Stomach smooth muscle (tissue), 2 donors: ENCODE data around the gene COX14.
A peak's percentile ranks its signal among the peaks of the same experiment; 100 is the strongest.

Experiments
- H3K27ac ChIP-seq: one replicate; pipeline ENCODE4 v1.7.0; 2013; ENCODE audit warnings: mild to moderate bottlenecking, low read length, inconsistent platforms
- H3K27me3 ChIP-seq, 2 donors: one replicate each; pipeline ENCODE4 v1.7.0; 2013; ENCODE audit warnings: low read length in 2 of 2; ENCODE audit not compliant: insufficient read depth in 2 of 2, control insufficient read depth in 1 of 2
- H3K36me3 ChIP-seq, 2 donors: one replicate each; pipeline ENCODE4 v1.7.0; 2013; ENCODE audit warnings: low read length in 2 of 2; ENCODE audit not compliant: control insufficient read depth in 2 of 2, insufficient read depth in 2 of 2
- H3K4me1 ChIP-seq: one replicate; pipeline ENCODE4 v1.7.0; 2013; ENCODE audit warnings: low read length; ENCODE audit not compliant: control insufficient read depth, insufficient read depth
- H3K4me3 ChIP-seq, 2 donors: one replicate each; pipeline ENCODE4 v1.7.0; 2013; ENCODE audit warnings: low read length in 2 of 2
- H3K9ac ChIP-seq, 2 donors: one replicate each; pipeline ENCODE4 v1.7.0; 2013; ENCODE audit warnings: low read length in 2 of 2, mild to moderate bottlenecking in 1 of 2
- H3K9me3 ChIP-seq, 2 donors: one replicate each; pipeline ENCODE4 v1.7.0; 2013; ENCODE audit warnings: low read length in 2 of 2; ENCODE audit not compliant: control insufficient read depth in 2 of 2
- donor health status: healthy.
- donor health status: Pancreatic carcinoma.

The COX14 gene

DNA sequence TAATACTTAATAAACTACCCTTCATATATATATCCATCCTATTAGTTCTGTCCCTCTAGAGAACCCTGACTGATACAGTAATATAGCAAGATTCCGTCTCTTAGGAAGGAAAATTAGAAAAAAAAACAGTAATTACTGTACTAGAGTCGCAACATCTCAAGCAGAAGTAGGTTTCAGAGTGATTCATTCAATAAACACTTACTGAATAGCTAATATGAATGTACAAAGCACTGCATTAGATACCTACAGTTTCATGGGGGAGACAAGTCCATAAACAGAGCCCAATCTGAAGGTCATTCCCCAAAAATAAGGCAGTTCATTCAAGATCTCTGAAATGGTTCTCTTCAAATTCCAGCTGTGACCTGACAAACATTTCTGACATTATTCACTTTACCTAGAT lies 45.2 kb downstream of the COX14 start:
- Histone ChIP-seq H3K4me1 (no peaks in the 10 kb centered on the region), H3K9me3 (no peaks in the 10 kb centered on the region), H3K9ac (no peak overlapping the region), H3K4me3 (no peak overlapping the region), H3K27me3 (no peaks in the 10 kb centered on the region), H3K27ac (no peak overlapping the region), H3K36me3 (no peaks in the 10 kb centered on the region)

DNA sequence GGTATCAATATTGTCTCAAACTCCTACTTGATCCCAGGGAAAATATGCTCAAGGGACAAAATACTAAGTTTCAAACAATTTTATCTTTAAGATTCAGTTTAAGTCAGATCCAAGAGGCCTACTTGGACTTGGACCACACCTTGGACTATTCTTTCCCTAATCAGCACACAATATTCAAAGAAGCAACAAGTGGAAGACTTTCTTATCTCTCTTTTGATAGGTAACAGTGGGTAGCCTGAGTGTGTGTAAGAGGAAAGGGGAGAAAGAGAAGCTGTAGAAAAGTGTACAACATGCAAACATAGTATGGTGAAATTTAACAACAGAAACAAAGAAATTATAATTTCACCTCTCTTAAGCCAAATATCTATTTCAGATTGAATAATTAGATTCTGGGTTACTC lies 48.6 kb downstream of the COX14 start:
- Histone ChIP-seq H3K4me3 (no peak overlapping the region), H3K9me3 (no peaks in the 10 kb centered on the region), H3K36me3 (no peaks in the 10 kb centered on the region), H3K27ac (no peak overlapping the region), H3K27me3 (no peaks in the 10 kb centered on the region), H3K4me1 (no peaks in the 10 kb centered on the region), H3K9ac (no peak overlapping the region)

DNA sequence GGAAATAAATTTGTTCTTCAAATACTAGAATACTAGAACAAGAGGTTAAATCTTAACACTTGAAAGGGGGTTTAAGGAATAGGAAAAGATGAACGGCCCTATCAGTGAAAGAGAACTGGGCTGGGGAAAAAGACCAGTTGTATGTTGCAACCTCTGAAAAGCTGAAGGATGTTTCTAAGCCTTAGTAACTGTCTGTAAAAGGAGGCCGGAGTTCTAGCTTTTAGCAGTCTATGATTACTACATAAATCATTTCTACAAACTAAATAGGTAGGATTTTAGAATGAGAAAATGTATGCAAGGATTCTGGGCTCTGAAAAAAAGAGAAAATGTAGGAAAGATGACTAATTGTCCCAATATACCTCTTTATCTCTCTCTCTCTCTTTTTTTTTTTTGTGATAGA lies 50.2 kb downstream of the COX14 start:
- Histone ChIP-seq H3K4me1 (peaks cover 7% of the 10 kb centered on the region), H3K27ac (no peak overlapping the region), H3K9me3 (no peaks in the 10 kb centered on the region), H3K9ac (no peak overlapping the region), H3K27me3 (no peaks in the 10 kb centered on the region), H3K36me3 (no peaks in the 10 kb centered on the region), H3K4me3 (no peak overlapping the region)

DNA sequence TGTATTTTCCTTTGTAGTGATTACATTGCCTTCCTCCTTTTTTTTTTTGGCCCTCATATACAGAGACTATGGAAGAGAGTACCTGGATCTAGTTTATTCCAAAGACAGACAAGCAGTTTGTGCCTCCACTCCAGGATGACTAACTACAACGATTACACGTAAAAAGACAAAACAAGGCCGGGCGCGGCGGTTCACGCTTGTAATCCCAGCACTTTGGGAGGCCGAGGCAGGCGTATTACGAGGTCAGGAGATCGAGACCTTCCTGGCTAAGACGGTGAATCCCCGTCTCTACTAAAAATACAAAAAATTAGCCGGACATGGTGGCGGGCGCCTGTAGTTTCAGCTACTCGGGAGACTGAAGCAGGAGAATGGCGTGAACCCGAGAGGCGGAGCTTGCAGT lies 52.9 kb downstream of the COX14 start:
- Histone ChIP-seq H3K9ac (no peak overlapping the region), H3K27me3 (no peaks in the 10 kb centered on the region), H3K4me3 (no peak overlapping the region), H3K4me1 (peaks cover 11% of the 10 kb centered on the region), H3K27ac (no peak overlapping the region), H3K36me3 (no peaks in the 10 kb centered on the region), H3K9me3 (no peaks in the 10 kb centered on the region)

DNA sequence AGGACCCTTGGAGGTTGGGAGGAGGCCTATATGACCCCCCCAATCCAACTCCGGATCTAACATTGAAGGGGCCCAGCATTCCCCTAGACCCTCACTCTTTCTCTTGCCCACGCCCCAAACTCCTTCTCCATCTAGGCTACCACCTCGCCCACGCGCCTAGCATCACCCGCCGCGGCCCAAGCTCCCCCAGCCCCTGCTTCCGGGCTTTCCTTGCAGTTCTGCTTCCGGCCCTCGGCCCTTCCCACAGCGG lies 54.7 kb downstream of the COX14 start:
- peak overlapping the region; percentile 89 to 94 for H3K9ac ChIP-seq
- H3K27me3 ChIP-seq = no peaks in the 10 kb centered on the region
- peak overlapping the region; percentile 85 to 88 for H3K4me3 ChIP-seq
- H3K4me1 ChIP-seq = peaks cover 11% of the 10 kb centered on the region
- H3K36me3 ChIP-seq = no peaks in the 10 kb centered on the region
- no peaks in the 10 kb centered on the region for H3K9me3 ChIP-seq
- H3K27ac ChIP-seq = peak overlapping the region; percentile 88

DNA sequence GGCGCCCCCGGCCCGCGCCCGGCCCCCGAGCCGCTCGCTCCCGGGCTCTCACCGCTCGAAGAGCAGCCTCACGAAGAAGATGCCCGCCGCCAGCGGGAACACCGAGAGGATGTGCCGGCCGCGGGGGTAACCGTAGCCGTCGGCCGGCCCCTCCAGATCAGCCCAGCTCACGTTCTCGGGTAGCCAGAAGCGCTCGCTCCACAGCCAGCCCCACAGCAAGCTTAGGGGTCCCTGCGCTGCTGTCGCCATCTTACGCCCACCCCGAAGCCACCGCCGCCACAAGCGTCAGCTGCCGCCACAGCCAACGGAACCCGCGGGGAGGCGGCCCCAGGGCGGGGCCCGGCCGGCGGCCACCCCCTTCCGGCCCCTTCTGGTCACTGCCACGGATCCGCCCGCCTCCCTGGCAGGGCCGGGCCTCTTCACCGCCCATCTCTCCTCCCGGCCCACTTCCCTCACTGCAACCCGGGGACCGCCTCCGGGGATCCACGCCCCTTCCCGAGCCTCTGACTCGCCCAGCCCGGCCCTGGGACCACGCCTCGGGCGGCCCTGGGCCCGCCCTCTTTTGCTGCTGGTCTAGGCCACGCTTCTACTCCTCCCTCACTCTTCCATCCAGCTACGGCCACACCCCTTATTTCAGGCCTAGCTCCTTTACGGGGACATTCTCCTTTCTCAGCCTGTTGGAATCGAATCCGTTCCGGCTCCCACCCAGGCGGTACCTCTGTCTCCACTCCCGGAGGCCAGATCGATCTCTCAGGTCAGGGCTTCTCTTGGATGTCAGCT lies 55.2 kb downstream of the COX14 start, which contains the start of gene CERS5:
CERS5 (minus strand) TSS at position 321 of the 780 bp plus-strand sequence; CDS start at position 249, 72 bp downstream.
- H3K9me3 ChIP-seq = no peaks in the 10 kb centered on the region
- peaks cover 11% of the 10 kb centered on the region for H3K4me1 ChIP-seq

More for the DNA sequence above, 55.2 kb downstream of the COX14 start, which contains the start of gene CERS5:
- Histone ChIP-seq H3K27ac (peak within 1 kb of the TSS; percentile 88), H3K36me3 (no peaks in the 10 kb centered on the region), H3K27me3 (no peaks in the 10 kb centered on the region), H3K9ac (peak within 1 kb of the TSS; percentile 90 to 95), H3K4me3 (peak within 1 kb of the TSS; percentile 85 to 88)
